Activated naive CD4-positive, alpha-beta T cell (primary cell): ENCODE results near the gene CCND1.

Experiments used
- DNase-seq, 4 experiments: peaks; one replicate each; lab custom pipeline; 2025; lab: John Stamatoyannopoulos, UW

Gene CCND1

GRCh38 chr11:69640995-69641581 is at the start of gene CCND1:
TSS of gene CCND1 (plus strand) at chr11:69641156. CDS start at chr11:69641314, 158 bp downstream.
- DNase-seq: no peak

- DNase-seq: no peak
Observed at GRCh38 chr11:69592986-69593650, 47.8 kb upstream of the CCND1 start.

GRCh38 chr11:69593851-69594250 is 47.1 kb upstream of the CCND1 start:
- no peak for DNase-seq

GRCh38 chr11:69594481-69594880 is 46.5 kb upstream of the CCND1 start:
- DNase-seq: no peak

GRCh38 chr11:69595805-69596665 is 44.9 kb upstream of the CCND1 start:
- no peak for DNase-seq

GRCh38 chr11:69598147-69598546 is 42.8 kb upstream of the CCND1 start:
- no peak for DNase-seq

GRCh38 chr11:69599502-69599901 is 41.5 kb upstream of the CCND1 start:
- DNase-seq: no peak

GRCh38 chr11:69600001-69600400 is 41.0 kb upstream of the CCND1 start:
- no peak for DNase-seq

GRCh38 chr11:69601011-69601975 is 39.7 kb upstream of the CCND1 start:
- no peak for DNase-seq

GRCh38 chr11:69603111-69603836 is 37.7 kb upstream of the CCND1 start:
- no peak for DNase-seq

- DNase-seq: no peak
Observed at GRCh38 chr11:69604055-69604454, 36.9 kb upstream of the CCND1 start.

GRCh38 chr11:69605737-69606526 is 35.0 kb upstream of the CCND1 start:
- DNase-seq: no peak

GRCh38 chr11:69609351-69609750 is 31.6 kb upstream of the CCND1 start:
- no peak for DNase-seq

GRCh38 chr11:69611548-69612526 is 29.1 kb upstream of the CCND1 start:
- no peak for DNase-seq

GRCh38 chr11:69613594-69613993 is 27.4 kb upstream of the CCND1 start:
- DNase-seq: no peak

- DNase-seq: no peak
Observed at GRCh38 chr11:69614085-69614484, 26.9 kb upstream of the CCND1 start.

- no peak for DNase-seq
Observed at GRCh38 chr11:69615545-69616278, 25.2 kb upstream of the CCND1 start.

- no peak for DNase-seq
Observed at GRCh38 chr11:69617220-69617619, 23.7 kb upstream of the CCND1 start.
